ENCODE results near the gene CA9.

GRCh38 chr9:35651956-35652828 is 21.5 kb upstream of the CA9 start:
- no peak for TF ChIP-seq SUZ12 (IDR thresholded peaks at IDR 0.05)
- no peak for TF ChIP-seq NFRKB (IDR thresholded peaks at IDR 0.05)
- TF ChIP-seq FOXA1 (IDR thresholded peaks at IDR 0.05): no peak
- no peak for TF ChIP-seq FOXM1 (IDR thresholded peaks at IDR 0.05; ENCODE audit: borderline replicate concordance)
- TF ChIP-seq TARDBP (IDR thresholded peaks at IDR 0.05): no peak
- no peak for TF ChIP-seq CTBP1 (IDR thresholded peaks at IDR 0.05; ENCODE audit: borderline replicate concordance)
- no peak for TF ChIP-seq BHLHE40 (IDR thresholded peaks at IDR 0.05; ENCODE audit: borderline replicate concordance)
- no peak for TF ChIP-seq SP1 (IDR thresholded peaks at IDR 0.05)
- TF ChIP-seq FOXK2 (IDR thresholded peaks at IDR 0.05): no peak
- TF ChIP-seq PKNOX1 (IDR thresholded peaks at IDR 0.05): no peak
- no peak for TF ChIP-seq HDGF (IDR thresholded peaks at IDR 0.05; ENCODE audit: borderline replicate concordance)
- TF ChIP-seq ELF4 (IDR thresholded peaks at IDR 0.05): no peak
- TF ChIP-seq LEF1 (IDR thresholded peaks at IDR 0.05; ENCODE audit: borderline replicate concordance): no peak
